ENCODE results near the gene EGFLAM.

The EGFLAM gene

GRCh38 chr5:38265546-38266179, 7.3 kb downstream of the EGFLAM start:
- peak; percentile 11 to 51 for DNase-seq (ENCODE audit: low read depth in 2 of 2)

DNA sequence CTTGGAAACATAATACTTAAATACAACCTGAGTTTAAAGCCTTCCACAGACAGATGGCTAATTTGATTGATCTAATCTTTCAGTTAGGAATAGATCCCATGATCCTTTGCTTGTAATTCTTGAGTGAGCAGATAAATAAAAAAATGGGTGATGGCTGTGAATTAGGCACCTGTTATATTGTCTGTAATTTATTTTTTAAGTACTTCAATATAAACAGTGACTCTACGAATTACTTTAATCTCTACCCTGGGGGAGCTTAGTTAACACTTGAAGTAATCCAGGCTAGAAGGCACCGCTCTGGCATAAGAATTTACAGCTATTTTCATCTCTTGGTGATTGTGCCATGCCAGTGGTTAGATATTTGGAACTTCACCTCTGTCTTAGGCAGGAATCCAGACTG, 9.0 kb downstream of the EGFLAM start:
- DNase-seq (ENCODE audit: low read depth in 2 of 2) = no peak

GRCh38 chr5:38273626-38274025, 15.3 kb downstream of the EGFLAM start:
- DNase-seq (ENCODE audit: low read depth in 2 of 2) = no peak

DNA sequence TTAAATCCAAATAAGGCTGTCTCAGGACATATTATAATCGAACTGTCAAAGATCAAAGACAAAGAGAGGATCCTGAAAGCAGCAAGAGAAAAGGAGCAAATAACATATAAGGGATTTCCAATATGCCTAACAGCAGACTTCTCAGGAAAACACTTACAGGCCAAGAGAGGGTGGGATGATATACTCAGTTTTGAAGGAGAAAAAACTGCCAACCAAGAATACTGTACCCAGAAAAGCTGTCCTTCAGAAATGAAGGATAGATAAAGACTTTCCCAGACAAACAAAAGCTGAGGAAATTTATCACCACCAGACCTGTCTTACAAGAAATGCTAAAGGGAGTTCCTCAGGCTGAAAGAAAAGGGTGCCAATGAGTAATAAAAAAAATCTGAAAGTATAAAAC, 16.0 kb downstream of the EGFLAM start:
- no peak for DNase-seq (ENCODE audit: low read depth in 2 of 2)

GRCh38 chr5:38284384-38284783, 26.0 kb downstream of the EGFLAM start:
- no peak for DNase-seq (ENCODE audit: low read depth in 2 of 2)

GRCh38 chr5:38285226-38285625, 26.9 kb downstream of the EGFLAM start:
- no peak for DNase-seq (ENCODE audit: low read depth in 2 of 2)

DNA sequence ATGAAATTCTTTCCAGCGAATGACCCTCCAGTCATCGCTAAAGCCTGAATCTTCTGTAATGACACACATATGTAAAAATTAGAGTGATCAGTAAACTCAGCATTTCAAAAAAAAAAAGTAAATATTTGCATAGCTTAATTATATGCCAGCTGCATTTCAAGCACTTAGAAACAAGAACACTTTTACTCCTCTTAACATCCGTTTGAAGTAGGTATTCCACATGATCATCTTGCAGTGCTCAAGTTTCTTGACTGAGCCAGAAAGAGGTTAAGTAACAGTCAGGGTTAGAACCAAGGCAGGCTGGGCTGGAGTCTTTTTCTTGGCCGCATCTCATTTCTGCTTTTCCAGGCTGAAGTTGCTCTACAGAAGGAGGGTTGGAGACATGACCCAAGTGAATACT, 27.6 kb downstream of the EGFLAM start:
- DNase-seq (ENCODE audit: low read depth in 2 of 2) = no peak

DNA sequence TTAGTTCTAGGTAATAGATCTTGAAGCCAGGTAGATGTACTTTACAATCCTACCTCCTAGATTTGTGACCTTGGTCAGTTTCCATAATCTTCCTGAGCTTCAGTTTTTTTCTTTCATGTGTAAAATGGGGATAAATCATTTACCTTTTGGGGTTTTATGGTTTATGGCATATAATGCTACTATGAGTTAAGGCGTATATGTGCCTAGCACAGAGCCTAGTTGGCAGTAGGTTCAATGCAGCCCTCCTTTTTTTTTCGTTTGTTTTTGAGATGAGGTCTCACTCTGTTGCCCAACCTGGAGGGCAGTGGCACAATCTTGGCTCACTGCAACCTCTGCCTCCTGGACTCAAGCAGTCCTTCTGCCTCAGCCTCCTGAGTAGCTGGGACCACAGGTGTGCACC, 28.8 kb downstream of the EGFLAM start:
- no peak for DNase-seq (ENCODE audit: low read depth in 2 of 2)

DNA sequence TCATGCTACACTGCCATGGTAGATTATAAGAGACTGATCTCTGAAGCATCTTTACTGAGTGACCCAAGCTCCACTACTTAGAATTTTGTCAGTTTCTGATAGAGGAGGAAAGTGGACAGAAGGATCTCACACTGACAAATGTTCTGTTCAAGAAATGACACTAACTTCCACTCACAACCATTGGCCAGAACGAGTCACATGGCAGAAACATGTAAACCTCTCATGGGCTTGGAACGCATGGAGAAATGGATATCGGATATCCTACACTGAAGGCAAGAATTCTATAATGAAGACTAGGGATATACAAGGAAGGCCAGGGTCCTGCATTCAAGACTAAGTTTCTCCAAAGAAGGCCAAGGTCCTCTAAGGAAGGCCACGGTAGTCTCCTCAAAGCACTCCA, 31.1 kb downstream of the EGFLAM start:
- no peak for DNase-seq (ENCODE audit: low read depth in 2 of 2)

GRCh38 chr5:38290028-38290653, 31.8 kb downstream of the EGFLAM start:
- no peak for DNase-seq (ENCODE audit: low read depth in 2 of 2)

DNA sequence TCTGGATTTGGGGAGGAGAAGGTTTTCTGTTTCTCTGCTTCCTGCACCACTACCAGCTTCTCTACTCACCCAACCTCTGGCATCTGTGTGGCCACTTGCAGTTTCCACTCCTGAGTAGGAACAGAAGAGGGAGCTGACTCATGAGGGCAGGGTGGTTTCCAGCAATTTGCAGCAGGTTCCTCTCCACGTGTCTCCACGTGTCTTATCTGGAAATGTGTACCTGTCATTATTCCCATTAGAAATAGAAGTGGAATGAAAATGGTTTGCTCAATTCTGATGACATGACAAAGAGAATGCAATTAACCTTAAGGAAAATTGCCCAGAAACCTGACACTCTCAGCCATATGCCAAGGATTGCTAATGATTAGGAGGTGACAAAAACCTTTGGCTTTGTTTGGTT, 33.0 kb downstream of the EGFLAM start:
- DNase-seq (ENCODE audit: low read depth in 2 of 2) = no peak

DNA sequence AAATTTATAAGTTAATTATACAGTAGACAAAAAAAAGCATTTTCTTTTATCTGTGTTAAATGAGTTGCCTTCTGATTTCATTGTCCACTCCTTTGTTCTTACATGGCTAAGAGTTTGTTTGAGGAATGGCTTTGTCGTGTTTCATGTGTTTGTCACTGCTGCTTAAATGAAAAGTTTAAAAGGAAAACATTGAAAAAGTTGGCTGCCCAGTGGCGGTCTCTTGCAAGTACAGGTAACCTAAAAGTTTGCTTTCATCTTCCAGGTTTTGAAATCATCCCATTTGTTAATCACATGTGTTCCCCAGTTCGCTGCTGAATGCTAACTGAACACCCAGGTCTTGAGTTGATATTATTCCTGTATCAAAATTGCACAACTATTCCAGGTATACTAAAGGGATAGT, 33.9 kb downstream of the EGFLAM start:
- DNase-seq (ENCODE audit: low read depth in 2 of 2) = no peak

- DNase-seq (ENCODE audit: low read depth in 2 of 2) = no peak
These were observed 37.4 kb downstream of the EGFLAM start for GRCh38 chr5:38295751-38296150.

- no peak for DNase-seq (ENCODE audit: low read depth in 2 of 2)
These were observed 39.7 kb downstream of the EGFLAM start for GRCh38 chr5:38297830-38298608.

GRCh38 chr5:38299585-38299984, 41.2 kb downstream of the EGFLAM start:
- DNase-seq (ENCODE audit: low read depth in 2 of 2) = no peak

GRCh38 chr5:38305148-38305547, 46.8 kb downstream of the EGFLAM start:
- no peak for DNase-seq (ENCODE audit: low read depth in 2 of 2)

DNA sequence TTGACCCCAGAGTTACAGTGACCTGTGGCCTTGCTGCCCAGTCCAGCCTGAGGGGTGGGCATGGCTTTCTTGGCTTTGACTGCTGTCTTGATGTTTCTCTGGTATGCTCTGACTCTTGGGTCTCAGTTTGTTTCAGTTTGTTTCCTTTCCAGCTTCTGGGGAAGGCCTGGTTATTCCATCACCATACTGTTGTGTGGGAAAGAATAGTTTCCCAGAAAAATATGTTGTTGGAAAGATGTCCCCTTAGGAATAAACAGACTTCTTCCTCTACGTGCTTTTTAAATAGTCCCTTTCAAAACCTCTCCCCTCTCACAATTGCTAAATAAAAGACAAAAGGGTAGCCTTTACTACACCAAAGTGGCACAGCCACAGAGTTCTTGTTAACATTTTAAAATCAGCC, 49.5 kb downstream of the EGFLAM start:
- DNase-seq (ENCODE audit: low read depth in 2 of 2) = no peak

GRCh38 chr5:38316544-38317224, 58.3 kb downstream of the EGFLAM start:
- no peak for DNase-seq (ENCODE audit: low read depth in 2 of 2)

- DNase-seq (ENCODE audit: low read depth in 2 of 2) = no peak
These were observed 59.5 kb downstream of the EGFLAM start for GRCh38 chr5:38317868-38318267.

DNA sequence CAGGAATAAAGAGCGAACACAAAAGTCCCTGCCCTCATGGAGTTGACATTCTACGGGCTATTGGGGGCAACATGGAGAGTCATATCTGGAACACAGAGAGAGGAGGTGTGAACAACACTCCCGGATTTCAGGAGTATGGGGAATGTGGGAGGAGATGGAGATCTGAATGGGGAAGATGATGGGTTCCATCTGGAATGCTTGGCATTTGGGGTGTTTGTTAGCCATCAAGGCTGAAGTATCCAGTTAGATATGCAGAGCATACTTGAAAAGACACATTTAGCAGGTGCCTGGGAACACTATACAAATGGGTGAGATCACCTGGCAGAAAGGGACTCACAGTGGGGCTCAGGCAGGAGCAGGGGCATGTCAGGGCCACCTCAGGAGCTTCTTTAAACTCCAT, 61.1 kb downstream of the EGFLAM start:
- DNase-seq (ENCODE audit: low read depth in 2 of 2) = no peak

- no peak for DNase-seq (ENCODE audit: low read depth in 2 of 2)
These were observed 63.6 kb downstream of the EGFLAM start for GRCh38 chr5:38321978-38322377.

- no peak for DNase-seq (ENCODE audit: low read depth in 2 of 2)
These were observed 65.4 kb downstream of the EGFLAM start for GRCh38 chr5:38323645-38324295.

All from stimulated activated CD4-positive, alpha-beta T cell treated with anti-CD3 and anti-CD28 coated beads, Interleukin-15, amount 100 ng/mL, for 48 hours (primary cell).